GM12873 (cell line): ENCODE measurements around the gene KDM4C.

ENCODE experiments used
- CTCF ChIP-seq: IDR thresholded peaks from 2 replicates; pipeline ENCODE4 v1.5.1; 2012; ENCODE audit warnings: low read depth, mild to moderate bottlenecking, moderate library complexity, low read length, control low read depth; ENCODE audit not compliant: insufficient read depth; ENCODE audit errors: missing control alignments

KDM4C gene

GRCh38 chr9:6978591-6978990, 220.8 kb downstream of the KDM4C start:
- TF ChIP-seq CTCF, result no peak

- TF ChIP-seq CTCF, result no peak
These were observed 227.3 kb downstream of the KDM4C start for GRCh38 chr9:6984941-6985578.

GRCh38 chr9:6986141-6986815, 228.5 kb downstream of the KDM4C start:
- TF ChIP-seq CTCF, result no peak

GRCh38 chr9:6987381-6987780, 229.6 kb downstream of the KDM4C start:
- TF ChIP-seq CTCF, result no peak

GRCh38 chr9:6991418-6991817, 233.6 kb downstream of the KDM4C start:
- TF ChIP-seq CTCF, result no peak

DNA sequence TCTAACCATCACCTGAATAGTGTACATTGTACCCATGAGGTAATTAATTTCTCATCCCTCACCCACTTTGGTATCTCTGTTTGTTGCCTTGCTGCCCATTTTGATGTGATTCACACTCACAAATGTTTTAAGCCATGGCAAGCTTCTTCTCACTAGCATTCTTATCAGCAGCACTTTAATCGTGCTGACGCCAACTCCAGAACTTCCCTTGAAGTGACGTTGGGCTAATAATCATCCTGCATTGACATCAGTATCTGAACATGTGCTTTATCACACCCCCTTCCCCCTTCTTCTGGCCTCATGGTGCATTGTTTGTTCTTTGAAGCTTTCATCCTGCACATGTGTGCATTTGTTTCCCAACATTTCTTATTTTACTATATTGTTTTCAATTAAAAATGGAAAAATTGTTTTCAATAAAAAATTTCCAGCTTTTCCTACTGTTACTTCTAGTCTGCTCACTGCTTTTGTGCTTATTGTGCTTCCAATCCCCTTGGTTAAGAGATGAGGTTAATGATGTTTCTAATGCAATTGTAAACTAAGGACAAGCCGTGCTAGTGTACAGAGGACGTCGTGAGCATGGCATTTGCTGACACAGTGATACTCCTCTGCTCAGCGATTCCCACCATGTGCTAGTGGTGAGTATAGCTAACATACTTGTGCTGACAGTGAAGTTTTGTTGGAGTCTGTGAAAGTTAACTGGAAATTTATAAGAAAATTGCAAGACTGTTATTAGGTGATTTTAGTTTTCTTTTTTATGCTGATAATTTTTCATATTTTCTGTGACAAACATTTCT, 238.5 kb downstream of the KDM4C start:
- no peak for TF ChIP-seq CTCF

DNA sequence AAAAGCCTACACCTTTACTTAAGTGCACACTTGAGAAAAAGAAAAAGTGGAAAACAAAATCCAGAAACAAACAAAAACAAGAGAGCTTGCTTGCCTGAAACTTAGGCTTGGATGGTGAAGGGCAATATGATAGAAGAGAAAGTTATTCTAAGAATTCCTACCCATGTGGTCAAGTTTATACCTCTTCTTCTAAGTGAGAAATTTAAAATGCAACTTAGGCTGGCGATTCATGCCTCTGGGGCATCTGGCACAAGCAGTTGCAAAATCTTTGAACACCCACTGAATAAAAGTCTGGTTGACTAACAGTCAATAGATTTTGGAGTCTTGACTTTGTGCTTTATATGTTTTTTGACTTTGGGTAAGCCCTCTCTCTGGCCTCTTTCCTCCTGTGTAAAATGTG, 239.6 kb downstream of the KDM4C start:
- no peak for TF ChIP-seq CTCF
